Left lung (tissue), 10 donors: Measurements from ENCODE around the gene RAPGEF4. TPM values are rescaled to one million over a fixed set of nuclear protein-coding genes. Genes with fewer than 3 reads are reported as not detected.

ENCODE experiments used
- ATAC-seq: fragments of 200-7000 bp; cut with Tn5 transposase; one replicate; pipeline ENCODE4 v1.9.1; 2020; ENCODE audit warnings: moderate library complexity
- DNase-seq, 4 donors: peaks; one replicate each; pipeline ENCODE4 v3.0.0-alpha.2; 2013 to 2020
- H3K27ac ChIP-seq, 2 donors: fragments of 200-600 bp; sonication (generic) in 1 of 2; one replicate each; pipeline versions ENCODE4 v1.5.0 to v1.8.0; 2020 to 2021
- H3K27me3 ChIP-seq, 2 donors: fragments of 200-600 bp; sonication (generic) in 1 of 2; one replicate each; pipeline versions ENCODE4 v1.5.0 to v1.8.0; 2020 to 2021
- H3K36me3 ChIP-seq, 2 donors: fragments of 200-600 bp; sonication (generic) in 1 of 2; one replicate each; pipeline versions ENCODE4 v1.5.0 to v1.8.0; 2020 to 2021
- H3K4me1 ChIP-seq, 2 donors: fragments of 200-600 bp; one replicate each; pipeline ENCODE4 v1.8.0; 2021
- H3K4me3 ChIP-seq, 2 donors: fragments of 200-600 bp; sonication (generic) in 1 of 2; one replicate each; pipeline versions ENCODE4 v1.5.0 to v1.8.0; 2020 to 2021; ENCODE audit warnings: mild to moderate bottlenecking in 1 of 2
- H3K9me3 ChIP-seq, 2 donors: fragments of 200-600 bp; sonication (generic) in 1 of 2; one replicate each; pipeline versions ENCODE4 v1.5.0 to v1.8.0; 2020 to 2021
- intact Hi-C, 2 donors: fragments of 100-400 bp; cut with DNase I; formaldehyde crosslinking; loops; one replicate each; pipeline versions ENCODE4 v1.11.2 to v1.14.2; 2022
- polyA plus RNA-seq, 6 donors: library from polyadenylated mRNA; unstranded; fragments of 120-200 nt; gene quantifications; one replicate each; pipeline ENCODE4 v1.2.1, GENCODE V29; 2013; ENCODE audit not compliant: insufficient read length in 6 of 6
- total RNA-seq, 2 donors: library from RNA; stranded (reverse); fragmentation: NEBNext Ultra II Directional; extraction: Animal tissue kit (Norgen Biotek cat#: 25700); gene quantifications; one replicate each; pipeline ENCODE4 v1.2.1, GENCODE V29; 2021
- TF ChIP-seq, protein P1 (sequence below), 2 donors: fragments of 200-600 bp; sonication (generic) in 1 of 2; IDR thresholded peaks; one replicate each; pipeline versions ENCODE4 v1.5.0 to v1.8.0; 2021; ENCODE audit warnings: antibody characterized with exemption in 2 of 2
- donor health status: DM: no; HTN: yes; CAD: no.
- donor health status: DM: no; HTN: no; CAD: no.

RAPGEF4 gene
- total and polyA plus RNA-seq, 8 donors = 9.1 to 16.2 (median 11.8) TPM

DNA sequence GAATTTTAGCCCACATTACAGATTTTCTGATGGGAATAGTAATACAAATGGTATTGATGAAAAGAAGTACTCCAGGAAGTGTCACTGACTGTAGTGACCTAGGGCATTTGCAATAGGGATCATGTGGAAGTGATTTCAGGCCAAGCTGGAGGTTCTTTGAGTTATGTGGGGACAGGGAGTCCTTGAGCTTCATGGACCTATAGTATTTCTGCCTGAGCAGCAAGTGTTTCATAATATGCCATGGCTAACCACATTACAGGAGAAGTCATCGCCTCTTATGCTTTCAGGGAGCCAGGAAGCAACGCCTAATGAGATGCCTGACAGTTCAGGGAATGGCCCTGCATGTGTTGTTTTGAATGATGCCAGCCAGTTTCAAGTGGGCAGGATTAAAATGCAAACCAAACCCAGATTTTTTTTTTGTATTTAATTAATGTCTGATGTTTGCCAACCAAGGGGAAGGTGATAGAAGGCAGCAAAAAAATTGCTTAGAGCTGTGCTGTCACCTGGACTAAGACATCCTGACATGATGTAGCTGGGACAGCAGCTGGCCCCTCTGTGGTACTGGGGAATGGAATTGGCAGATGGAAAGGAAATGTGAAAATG is 109.5 kb downstream of the RAPGEF4 start:
- ATAC-seq = no peak
- H3K9me3 ChIP-seq = no peaks in the 10 kb centered on the region
- TF ChIP-seq, protein P1, sequence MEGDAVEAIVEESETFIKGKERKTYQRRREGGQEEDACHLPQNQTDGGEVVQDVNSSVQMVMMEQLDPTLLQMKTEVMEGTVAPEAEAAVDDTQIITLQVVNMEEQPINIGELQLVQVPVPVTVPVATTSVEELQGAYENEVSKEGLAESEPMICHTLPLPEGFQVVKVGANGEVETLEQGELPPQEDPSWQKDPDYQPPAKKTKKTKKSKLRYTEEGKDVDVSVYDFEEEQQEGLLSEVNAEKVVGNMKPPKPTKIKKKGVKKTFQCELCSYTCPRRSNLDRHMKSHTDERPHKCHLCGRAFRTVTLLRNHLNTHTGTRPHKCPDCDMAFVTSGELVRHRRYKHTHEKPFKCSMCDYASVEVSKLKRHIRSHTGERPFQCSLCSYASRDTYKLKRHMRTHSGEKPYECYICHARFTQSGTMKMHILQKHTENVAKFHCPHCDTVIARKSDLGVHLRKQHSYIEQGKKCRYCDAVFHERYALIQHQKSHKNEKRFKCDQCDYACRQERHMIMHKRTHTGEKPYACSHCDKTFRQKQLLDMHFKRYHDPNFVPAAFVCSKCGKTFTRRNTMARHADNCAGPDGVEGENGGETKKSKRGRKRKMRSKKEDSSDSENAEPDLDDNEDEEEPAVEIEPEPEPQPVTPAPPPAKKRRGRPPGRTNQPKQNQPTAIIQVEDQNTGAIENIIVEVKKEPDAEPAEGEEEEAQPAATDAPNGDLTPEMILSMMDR (IDR thresholded peaks at IDR 0.05) = no peak

DNA sequence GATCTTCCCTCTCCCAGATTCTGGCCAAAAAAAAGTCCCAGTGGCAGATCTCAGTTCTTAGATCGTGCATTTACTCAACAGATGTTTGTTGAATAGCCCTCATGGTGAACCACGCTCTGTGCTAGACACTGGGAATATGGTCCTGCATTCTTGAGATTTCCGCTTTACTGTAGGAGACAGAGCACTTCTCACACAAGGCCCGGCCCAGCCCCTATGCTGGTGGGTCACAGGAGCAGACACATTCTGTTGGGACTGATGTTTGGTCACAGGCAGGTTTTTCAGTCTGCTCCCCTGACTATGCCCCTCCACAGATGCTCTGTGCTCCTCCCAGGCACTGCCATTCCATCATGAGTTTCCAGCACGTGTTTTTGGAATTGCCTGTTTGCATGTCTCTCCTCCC is 110.9 kb downstream of the RAPGEF4 start:
- H3K36me3 ChIP-seq = no peaks in the 10 kb centered on the region
- ATAC-seq (no peak), DNase-seq (no peak)
- TF ChIP-seq, protein P1 (IDR thresholded peaks at IDR 0.05) = no peak
- peaks cover 0 to 2% of the 10 kb centered on the region in 2 donors for H3K9me3 ChIP-seq
- H3K27me3 ChIP-seq = no peaks in the 10 kb centered on the region
- H3K4me1 ChIP-seq = no peaks in the 10 kb centered on the region
- H3K4me3 ChIP-seq = no peak overlapping the region
- intact Hi-C loops = no loop called here
- no peak overlapping the region for H3K27ac ChIP-seq

More for the DNA sequence above, 109.5 kb downstream of the RAPGEF4 start:
- Histone ChIP-seq H3K27me3 (no peaks in the 10 kb centered on the region), H3K27ac (no peak overlapping the region), H3K4me3 (no peak overlapping the region), H3K4me1 (no peaks in the 10 kb centered on the region), H3K36me3 (no peaks in the 10 kb centered on the region)
- no peak for DNase-seq
- intact Hi-C loops = no loop called here

DNA sequence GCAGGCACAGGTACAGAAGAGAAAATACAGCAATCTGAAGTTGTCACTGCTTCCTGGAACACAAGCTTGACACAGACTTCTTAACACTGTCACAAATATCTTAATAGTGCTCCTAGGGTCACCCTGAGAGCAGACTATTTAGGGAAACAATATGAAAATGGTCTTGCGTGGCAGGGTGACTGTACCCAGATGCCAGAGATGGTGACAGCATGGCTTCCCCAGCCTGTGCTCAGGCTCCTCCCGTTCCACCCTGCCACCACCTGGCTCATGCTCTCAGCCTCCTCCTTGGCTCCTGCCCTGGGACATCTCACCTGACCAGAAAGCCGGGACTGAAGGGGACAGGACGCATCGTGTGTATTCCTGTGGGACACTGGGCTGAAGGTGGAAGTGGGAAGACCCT is 111.5 kb downstream of the RAPGEF4 start:
- intact Hi-C loops = no loop called here
- ATAC-seq (no peak), DNase-seq (no peak)
- TF ChIP-seq, protein P1 (IDR thresholded peaks at IDR 0.05) = no peak
- no peaks in the 10 kb centered on the region for H3K4me1 ChIP-seq
- no peak overlapping the region for H3K27ac ChIP-seq
- no peaks in the 10 kb centered on the region for H3K36me3 ChIP-seq
- H3K4me3 ChIP-seq = no peak overlapping the region
- H3K9me3 ChIP-seq = peaks cover 0 to 6% of the 10 kb centered on the region in 2 donors
- H3K27me3 ChIP-seq = no peaks in the 10 kb centered on the region

DNA sequence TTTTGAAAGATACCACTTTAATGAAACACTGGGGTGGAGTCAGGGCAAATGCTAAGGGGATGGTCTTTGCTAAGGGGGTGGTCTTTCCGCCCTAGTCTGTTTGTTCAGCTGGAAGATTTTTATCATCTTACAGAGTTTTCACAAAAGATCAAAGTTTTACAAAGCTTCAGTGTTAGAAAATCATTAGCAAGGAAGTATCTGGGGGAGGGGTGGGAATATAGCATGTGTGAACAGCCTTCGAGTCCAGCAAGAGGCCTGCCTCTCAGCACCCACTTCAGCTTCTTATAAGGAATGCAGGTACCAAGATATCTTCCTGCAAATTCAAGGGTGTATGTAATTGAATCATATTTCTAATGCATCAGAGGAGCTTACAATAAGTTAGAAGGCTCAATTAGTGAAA is 112.9 kb downstream of the RAPGEF4 start:
- intact Hi-C loops = no loop called here
- ATAC-seq = peak; percentile 75
- no peaks in the 10 kb centered on the region for H3K4me1 ChIP-seq
- no peaks in the 10 kb centered on the region for H3K36me3 ChIP-seq
- peaks cover 0 to 6% of the 10 kb centered on the region in 2 donors for H3K9me3 ChIP-seq
- no peak overlapping the region for H3K4me3 ChIP-seq
- no peaks in the 10 kb centered on the region for H3K27me3 ChIP-seq
- TF ChIP-seq, protein P1 (IDR thresholded peaks at IDR 0.05) = no peak
- peak in 1 of 4 donors; percentile 55 for DNase-seq
- H3K27ac ChIP-seq = no peak overlapping the region

DNA sequence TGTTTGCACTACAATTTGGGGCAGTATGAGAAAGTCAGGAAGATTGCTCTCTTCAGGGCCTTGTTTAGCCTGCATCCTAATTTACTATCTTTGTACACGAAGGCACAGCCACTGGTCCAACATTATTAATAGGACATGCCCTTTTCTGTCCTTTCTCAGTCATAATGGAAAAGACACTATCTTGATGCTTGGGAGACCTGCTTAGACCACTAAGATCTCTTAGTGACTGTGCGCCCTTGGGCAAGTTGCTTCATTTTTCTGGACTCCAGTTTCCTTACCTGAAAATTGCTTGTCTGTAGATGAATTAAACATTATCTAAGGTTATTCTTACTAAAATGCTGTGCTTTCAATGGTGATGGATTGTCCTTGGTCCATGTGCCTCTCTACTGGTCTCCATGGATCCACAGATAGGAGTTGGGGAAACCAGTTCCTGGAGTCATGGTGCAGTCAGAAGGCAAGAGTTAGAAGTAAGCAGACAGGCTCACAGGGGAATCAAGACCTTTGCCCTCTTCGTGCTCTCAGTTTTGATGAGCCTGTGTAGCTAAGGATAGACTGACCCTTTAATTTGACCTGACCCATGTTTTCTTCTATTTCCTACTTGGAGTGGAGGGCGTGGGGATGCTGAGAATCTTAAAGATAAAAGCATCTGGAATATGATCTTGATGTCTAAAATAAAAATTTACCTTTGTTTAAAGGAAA is 114.0 kb downstream of the RAPGEF4 start:
- no peaks in the 10 kb centered on the region for H3K4me1 ChIP-seq
- H3K36me3 ChIP-seq = no peaks in the 10 kb centered on the region
- peaks cover 0 to 10% of the 10 kb centered on the region in 2 donors for H3K9me3 ChIP-seq
- H3K27me3 ChIP-seq = no peaks in the 10 kb centered on the region
- TF ChIP-seq, protein P1 (IDR thresholded peaks at IDR 0.05) = no peak
- ATAC-seq = no peak
- intact Hi-C loops = no loop called here
- H3K27ac ChIP-seq = no peak overlapping the region
- H3K4me3 ChIP-seq = no peak overlapping the region
- DNase-seq = no peak
